DMS114 treated with DMSO at 0.1 percent for 48 hours (cell line): ENCODE data around the gene PDLIM4.

ENCODE experiments used
- DNase-seq: peaks from one replicate; lab custom pipeline; 2025; ENCODE audit not compliant: unreplicated experiment; lab: John Stamatoyannopoulos, UW

PDLIM4 gene

GRCh38 chr5:132227235-132227484, 30.3 kb upstream of the PDLIM4 start:
- DNase-seq, result peak; percentile 12

GRCh38 chr5:132227485-132228240, 29.8 kb upstream of the PDLIM4 start, which contains the start of gene P4HA2:
Gene P4HA2 (minus strand): TSS chr5:132227853. CDS start chr5:132218626, 9,227 bp downstream.
- peak; percentile 17 for DNase-seq

- no peak for DNase-seq
Measured at GRCh38 chr5:132228241-132229035, 29.1 kb upstream of the PDLIM4 start.

- no peak for DNase-seq
Measured at GRCh38 chr5:132229236-132229635, 28.3 kb upstream of the PDLIM4 start.

GRCh38 chr5:132230871-132231270, 26.6 kb upstream of the PDLIM4 start:
- DNase-seq, result no peak

- no peak for DNase-seq
Measured at GRCh38 chr5:132232465-132232864, 25.0 kb upstream of the PDLIM4 start.

GRCh38 chr5:132233081-132233480, 24.4 kb upstream of the PDLIM4 start:
- no peak for DNase-seq

GRCh38 chr5:132233811-132234683, 23.4 kb upstream of the PDLIM4 start:
- DNase-seq, result no peak

GRCh38 chr5:132234684-132235062, 22.8 kb upstream of the PDLIM4 start:
- no peak for DNase-seq

GRCh38 chr5:132235340-132235739, 22.2 kb upstream of the PDLIM4 start:
- no peak for DNase-seq

GRCh38 chr5:132237141-132237540, 20.4 kb upstream of the PDLIM4 start:
- no peak for DNase-seq

- no peak for DNase-seq
Measured at GRCh38 chr5:132237670-132238069, 19.8 kb upstream of the PDLIM4 start.

GRCh38 chr5:132238169-132238744, 19.2 kb upstream of the PDLIM4 start:
- peak; percentile 45 for DNase-seq

- DNase-seq, result no peak
Measured at GRCh38 chr5:132238901-132239500, 18.5 kb upstream of the PDLIM4 start.

- DNase-seq, result no peak
Measured at GRCh38 chr5:132239776-132240175, 17.7 kb upstream of the PDLIM4 start.

GRCh38 chr5:132243366-132243977, 14.0 kb upstream of the PDLIM4 start:
- DNase-seq, result no peak

GRCh38 chr5:132245593-132245992, 11.9 kb upstream of the PDLIM4 start:
- DNase-seq, result no peak

GRCh38 chr5:132246806-132247205, 10.7 kb upstream of the PDLIM4 start:
- DNase-seq, result no peak

GRCh38 chr5:132250547-132250946, 6.9 kb upstream of the PDLIM4 start:
- no peak for DNase-seq

- DNase-seq, result no peak
Measured at GRCh38 chr5:132251220-132251725, 6.2 kb upstream of the PDLIM4 start.
